ENCODE data around the gene CTSF. TPM values are rescaled to one million over a fixed set of nuclear protein-coding genes. Genes with fewer than 3 reads are reported as not detected.
A peak's percentile ranks its signal among the peaks of the same experiment; 100 is the strongest.

The CTSF gene
- total RNA-seq, 1 experiment from 2014 or later = 28.7 TPM

DNA sequence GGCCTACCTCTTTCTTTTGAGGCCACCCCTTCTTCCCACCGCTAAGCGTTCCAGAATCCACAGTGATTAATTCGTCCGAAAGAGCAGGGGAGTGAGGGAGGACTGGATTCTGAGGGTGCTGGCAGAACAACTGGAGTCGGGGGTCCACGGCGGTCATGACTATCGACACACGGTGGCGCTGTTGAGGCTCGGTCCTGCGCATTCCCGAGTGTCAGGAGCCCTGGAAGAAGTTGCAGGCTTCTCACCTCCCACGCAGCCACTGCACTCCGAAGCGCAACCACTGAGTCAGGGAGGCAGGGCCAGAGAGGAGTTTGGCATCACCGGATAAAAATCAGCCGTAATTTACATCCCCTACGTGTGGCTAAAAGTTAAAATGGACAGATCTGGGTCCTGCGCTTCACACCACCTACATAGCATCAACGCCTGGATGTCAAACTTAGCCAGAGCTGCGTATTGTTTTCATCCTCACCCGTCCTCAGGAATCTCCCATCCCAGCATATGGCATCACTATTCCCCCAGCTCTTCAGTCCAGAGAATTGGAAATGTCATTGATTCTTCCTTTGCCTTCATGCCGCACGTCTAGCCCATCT is 10.7 kb upstream of the CTSF start:
- ATAC-seq = peak; percentile 89
- DNase-seq (ENCODE audit: low read depth, low spot score) = no peak
- no peak overlapping the region for H3K4me3 ChIP-seq (ENCODE audit: low read depth in 2 of 2, low read length in 2 of 2)
- no peaks in the 10 kb centered on the region for H3K4me1 ChIP-seq (ENCODE audit: control insufficient read depth, insufficient read depth, low read length)
- H3K9me3 ChIP-seq (ENCODE audit: control insufficient read depth, insufficient read depth, low read depth, low read length) = peaks cover 3% of the 10 kb centered on the region; the same call in 1 of the 2 replicates
- H3K27ac ChIP-seq (ENCODE audit: low read length) = no peak overlapping the region
- BruUV-seq (replicated peaks) = no TSS peak
- intact Hi-C loops (cut with micrococcal nuclease; ENCODE audit: unreplicated experiment) (loop anchor here (10.0 kb wide), 1 partner anchor 96 kb away; the partner anchor contains the start of gene RBM4B), in situ Hi-C loops (cut with HindIII; ENCODE audit: low pct_unique_long_range_greater_than_20kb, low sequenced_read_pairs) (no loop called here)
- ChIA-PET CTCF (interaction anchor here (0.9 to 1.0 kb wide), 2 partner anchors 40 to 99 kb away, joined by 3 to 7 read pairs; partner anchors contain the start of gene RBM4B), POLR2A (no interaction called here)
- TF ChIP-seq POLR2AphosphoS5 (IDR thresholded peaks at IDR 0.05; ENCODE audit: low read depth, low read length) (no peak), SIN3A (IDR thresholded peaks at IDR 0.05; ENCODE audit: borderline replicate concordance, insufficient read depth, low read depth, low read length) (no peak), CTCF (IDR thresholded peaks at IDR 0.05) (peak; percentile 93), TCF7L2 (IDR thresholded peaks at IDR 0.05; ENCODE audit: low read depth, low read length) (no peak)
- TF ChIP-seq, protein P1, sequence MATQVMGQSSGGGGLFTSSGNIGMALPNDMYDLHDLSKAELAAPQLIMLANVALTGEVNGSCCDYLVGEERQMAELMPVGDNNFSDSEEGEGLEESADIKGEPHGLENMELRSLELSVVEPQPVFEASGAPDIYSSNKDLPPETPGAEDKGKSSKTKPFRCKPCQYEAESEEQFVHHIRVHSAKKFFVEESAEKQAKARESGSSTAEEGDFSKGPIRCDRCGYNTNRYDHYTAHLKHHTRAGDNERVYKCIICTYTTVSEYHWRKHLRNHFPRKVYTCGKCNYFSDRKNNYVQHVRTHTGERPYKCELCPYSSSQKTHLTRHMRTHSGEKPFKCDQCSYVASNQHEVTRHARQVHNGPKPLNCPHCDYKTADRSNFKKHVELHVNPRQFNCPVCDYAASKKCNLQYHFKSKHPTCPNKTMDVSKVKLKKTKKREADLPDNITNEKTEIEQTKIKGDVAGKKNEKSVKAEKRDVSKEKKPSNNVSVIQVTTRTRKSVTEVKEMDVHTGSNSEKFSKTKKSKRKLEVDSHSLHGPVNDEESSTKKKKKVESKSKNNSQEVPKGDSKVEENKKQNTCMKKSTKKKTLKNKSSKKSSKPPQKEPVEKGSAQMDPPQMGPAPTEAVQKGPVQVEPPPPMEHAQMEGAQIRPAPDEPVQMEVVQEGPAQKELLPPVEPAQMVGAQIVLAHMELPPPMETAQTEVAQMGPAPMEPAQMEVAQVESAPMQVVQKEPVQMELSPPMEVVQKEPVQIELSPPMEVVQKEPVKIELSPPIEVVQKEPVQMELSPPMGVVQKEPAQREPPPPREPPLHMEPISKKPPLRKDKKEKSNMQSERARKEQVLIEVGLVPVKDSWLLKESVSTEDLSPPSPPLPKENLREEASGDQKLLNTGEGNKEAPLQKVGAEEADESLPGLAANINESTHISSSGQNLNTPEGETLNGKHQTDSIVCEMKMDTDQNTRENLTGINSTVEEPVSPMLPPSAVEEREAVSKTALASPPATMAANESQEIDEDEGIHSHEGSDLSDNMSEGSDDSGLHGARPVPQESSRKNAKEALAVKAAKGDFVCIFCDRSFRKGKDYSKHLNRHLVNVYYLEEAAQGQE (IDR thresholded peaks at IDR 0.05; ENCODE audit: insufficient read depth in 1 of 2, low read depth in 2 of 2, low read length in 1 of 2) = no peak
- no peaks in the 10 kb centered on the region for H3K27me3 ChIP-seq (ENCODE audit: control insufficient read depth, insufficient read depth, low read length)
- H3K36me3 ChIP-seq (ENCODE audit: control insufficient read depth, insufficient read depth, low read length) = no peaks in the 10 kb centered on the region

- POLR2A ChIA-PET = no interaction called here
- CTCF ChIA-PET = no interaction called here
- intact Hi-C loops (cut with micrococcal nuclease; ENCODE audit: unreplicated experiment) = loop anchor here (10.0 kb wide), 1 partner anchor 104 kb away; the partner anchor contains the start of gene RBM4B
- in situ Hi-C loops (cut with HindIII; ENCODE audit: low pct_unique_long_range_greater_than_20kb, low sequenced_read_pairs) = no loop called here
- no peak overlapping the region for H3K4me3 ChIP-seq (ENCODE audit: low read depth in 2 of 2, low read length in 2 of 2)
- ATAC-seq (no peak), DNase-seq (ENCODE audit: low read depth, low spot score) (no peak)
- no peaks in the 10 kb centered on the region for H3K36me3 ChIP-seq (ENCODE audit: control insufficient read depth, insufficient read depth, low read length)
- H3K27ac ChIP-seq (ENCODE audit: low read length) = no peak overlapping the region
- H3K9me3 ChIP-seq (ENCODE audit: control insufficient read depth, insufficient read depth, low read depth, low read length) = no peaks in the 10 kb centered on the region
- TF ChIP-seq POLR2AphosphoS5 (IDR thresholded peaks at IDR 0.05; ENCODE audit: low read depth, low read length) (no peak), SIN3A (IDR thresholded peaks at IDR 0.05; ENCODE audit: borderline replicate concordance, insufficient read depth, low read depth, low read length) (no peak), CTCF (IDR thresholded peaks at IDR 0.05) (no peak), TCF7L2 (IDR thresholded peaks at IDR 0.05; ENCODE audit: low read depth, low read length) (no peak)
- TF ChIP-seq, protein P1 (IDR thresholded peaks at IDR 0.05; ENCODE audit: insufficient read depth in 1 of 2, low read depth in 2 of 2, low read length in 1 of 2) = no peak
- no peaks in the 10 kb centered on the region for H3K27me3 ChIP-seq (ENCODE audit: control insufficient read depth, insufficient read depth, low read length)
- no peaks in the 10 kb centered on the region for H3K4me1 ChIP-seq (ENCODE audit: control insufficient read depth, insufficient read depth, low read length)
- no TSS peak for BruUV-seq (replicated peaks)
These were observed 2.4 kb upstream of the CTSF start for GRCh38 chr11:66570850-66571180.

All from Panc1 (cell line).